ENCODE measurements around the gene METTL16. TPM values are rescaled to one million over a fixed set of nuclear protein-coding genes. Genes with fewer than 3 reads are reported as not detected.

METTL16 gene
- total and polyA plus RNA-seq, 9 of the 15 experiments (the other 6 are each of a cell fraction or from before 2014, with no cell fraction given) = 12.1 to 30.5 (median 19.8) TPM

DNA sequence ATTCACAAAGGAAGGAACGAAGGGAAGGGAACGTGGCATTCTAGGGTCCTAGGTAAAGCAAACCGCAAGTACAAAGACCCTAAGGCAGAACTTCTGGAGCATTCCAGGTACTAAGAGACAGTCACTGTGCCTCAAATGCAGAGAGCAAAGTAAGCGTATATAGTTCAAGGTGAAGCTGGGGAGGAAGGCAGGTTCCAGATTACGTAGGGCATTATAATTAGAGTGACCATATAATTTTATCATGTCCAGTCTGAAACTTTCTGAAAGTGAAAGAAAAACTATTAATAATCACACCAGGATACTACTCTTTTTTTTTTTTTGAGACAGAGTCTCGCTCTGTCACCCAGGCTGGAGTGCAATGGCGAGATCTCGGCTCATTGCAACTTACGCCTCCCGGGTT lies 25.7 kb downstream of the METTL16 start:
- DNase-seq (ENCODE audit: extremely low read depth in 1 of 4, low spot score in 3 of 4) (no peak), ATAC-seq (no peak), FAIRE-seq (no peak)
- intact Hi-C loops (cut with micrococcal nuclease) (no loop called here), in situ Hi-C loops (cut with MboI) (no loop called here)
- H3K9me1 ChIP-seq (ENCODE audit: control insufficient read depth, insufficient read depth, low read length) = no peaks in the 10 kb centered on the region
- 0 out of 5 replicates have a peak, but pooled peaks cover 0 to 3% of the 10 kb centered on the region in 2 experiments for H3K4me1 ChIP-seq (replicated peaks in 1 of 2; ENCODE audit: control insufficient read depth in 2 of 2, insufficient read depth in 2 of 2, low read length in 2 of 2)
- no peaks in the 10 kb centered on the region for H3K9me3 ChIP-seq (replicated peaks; ENCODE audit: control insufficient read depth, insufficient read depth, low read depth, low read length)
- no peaks in the 10 kb centered on the region for H3K27me3 ChIP-seq (ENCODE audit: control insufficient read depth in 2 of 2, insufficient read depth in 2 of 2, low read length in 2 of 2)
- ChIA-PET POLR2A (interaction anchor here (0.6 kb wide), 1 partner anchor 105 kb away, joined by 4 read pairs; no protein-coding TSS in a partner anchor), CTCF (ENCODE audit: low intra/inter-chr PET ratio) (no interaction called here)
- H3K4me2 ChIP-seq (ENCODE audit: insufficient read depth, low read length) = no peak overlapping the region
- H3K79me2 ChIP-seq (ENCODE audit: control insufficient read depth, insufficient read depth, low read length) = peaks cover 57% of the 10 kb centered on the region
- no peak overlapping the region for H3K9ac ChIP-seq (ENCODE audit: insufficient read depth in 1 of 2, low read depth in 2 of 2, low read length in 2 of 2)
- H3K27ac ChIP-seq (ENCODE audit: extremely low read depth, low read depth, low read length) = no peak overlapping the region; the same call in 2 of the 3 replicates
- no peak overlapping the region for H2AFZ ChIP-seq (ENCODE audit: low read depth, low read length)
- BruUV-seq (replicated peaks) = no TSS peak
- 93% methylated on average over 9 of the region's 10 CpGs for WGBS (ENCODE audit: insufficient coverage, low coverage, missing lambda C conversion rate)
- no peak overlapping the region for H3K4me3 ChIP-seq
- TF ChIP-seq HDAC8 (tag; IDR thresholded peaks at IDR 0.05) = no peak
- TF ChIP-seq, protein P1, sequence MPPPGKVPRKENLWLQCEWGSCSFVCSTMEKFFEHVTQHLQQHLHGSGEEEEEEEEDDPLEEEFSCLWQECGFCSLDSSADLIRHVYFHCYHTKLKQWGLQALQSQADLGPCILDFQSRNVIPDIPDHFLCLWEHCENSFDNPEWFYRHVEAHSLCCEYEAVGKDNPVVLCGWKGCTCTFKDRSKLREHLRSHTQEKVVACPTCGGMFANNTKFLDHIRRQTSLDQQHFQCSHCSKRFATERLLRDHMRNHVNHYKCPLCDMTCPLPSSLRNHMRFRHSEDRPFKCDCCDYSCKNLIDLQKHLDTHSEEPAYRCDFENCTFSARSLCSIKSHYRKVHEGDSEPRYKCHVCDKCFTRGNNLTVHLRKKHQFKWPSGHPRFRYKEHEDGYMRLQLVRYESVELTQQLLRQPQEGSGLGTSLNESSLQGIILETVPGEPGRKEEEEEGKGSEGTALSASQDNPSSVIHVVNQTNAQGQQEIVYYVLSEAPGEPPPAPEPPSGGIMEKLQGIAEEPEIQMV (tag; conservative IDR thresholded peaks at IDR 0.05; ENCODE audit: low read depth) = no peak
- no peak for TF ChIP-seq BCL6 (CRISPR knock-in tag; IDR thresholded peaks at IDR 0.05)
- TF ChIP-seq NFE2L1 (tag; IDR thresholded peaks at IDR 0.05; ENCODE audit: borderline replicate concordance, low read depth) = no peak
- no peak for TF ChIP-seq POLR2AphosphoS2 (IDR thresholded peaks at IDR 0.05; ENCODE audit: low read length)
- TF ChIP-seq DACH1 (IDR thresholded peaks at IDR 0.05; ENCODE audit: partially characterized antibody) = no peak
- no peak for TF ChIP-seq CCAR2 (IDR thresholded peaks at IDR 0.05; ENCODE audit: low read depth, low read length)
- TF ChIP-seq, protein P2, sequence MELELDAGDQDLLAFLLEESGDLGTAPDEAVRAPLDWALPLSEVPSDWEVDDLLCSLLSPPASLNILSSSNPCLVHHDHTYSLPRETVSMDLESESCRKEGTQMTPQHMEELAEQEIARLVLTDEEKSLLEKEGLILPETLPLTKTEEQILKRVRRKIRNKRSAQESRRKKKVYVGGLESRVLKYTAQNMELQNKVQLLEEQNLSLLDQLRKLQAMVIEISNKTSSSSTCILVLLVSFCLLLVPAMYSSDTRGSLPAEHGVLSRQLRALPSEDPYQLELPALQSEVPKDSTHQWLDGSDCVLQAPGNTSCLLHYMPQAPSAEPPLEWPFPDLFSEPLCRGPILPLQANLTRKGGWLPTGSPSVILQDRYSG (tag; conservative IDR thresholded peaks at IDR 0.05; ENCODE audit: low read depth) = no peak
- no peak for TF ChIP-seq MIER1 (IDR thresholded peaks at IDR 0.05; ENCODE audit: low read depth)
- TF ChIP-seq MCM7 (IDR thresholded peaks at IDR 0.05) = no peak
- no peak for TF ChIP-seq ZNF785 (CRISPR knock-in tag; IDR thresholded peaks at IDR 0.05)
- H3K36me3 ChIP-seq (ENCODE audit: control insufficient read depth, insufficient read depth, low read length) = peaks cover 14% of the 10 kb centered on the region; the same call in 2 of the 3 replicates
- peaks cover 10% of the 10 kb centered on the region for H4K20me1 ChIP-seq (replicated peaks; ENCODE audit: control insufficient read depth, insufficient read depth, low read length)

Data from K562 (cell line).